HepG2 (cell line): ENCODE measurements around the gene AAGAB. TPM values are rescaled to one million over a fixed set of nuclear protein-coding genes. Genes with fewer than 3 reads are reported as not detected.

Experiments used
- ATAC-seq: fragments of 200-7000 bp; cut with Tn5 transposase; 3 replicates; pipeline ENCODE4 v1.9.1; 2020; ENCODE audit warnings: mild to moderate bottlenecking, moderate library complexity
- BruUV-seq: library from RNA; stranded (reverse); fragments of 400-500 nt; replicated peaks from 2 replicates; lab custom pipeline; 2021; lab: Mats Ljungman, UMichigan
- CTCF ChIA-PET: fragments of 300-600 bp; formaldehyde crosslinking; extraction: SDS; loops from one replicate; lab custom pipeline; 2021; ENCODE audit warnings: low total read pairs, inconsistent platforms, low intra/inter-chr PET ratio; lab: Yijun Ruan, JAX
- POLR2A ChIA-PET: fragments of 350-600 bp; sonication (Branson Sonifier 250); formaldehyde crosslinking; loops from one replicate; lab custom pipeline; 2020; ENCODE audit warnings: antibody characterized with exemption, inconsistent platforms; lab: Yijun Ruan, JAX
- DNase-seq: peaks from one replicate; pipeline ENCODE4 v3.0.0-alpha.2; 2015; ENCODE audit warnings: low spot score
- FAIRE-seq: peaks from 3 replicates; lab custom pipeline; 2011; peaks lifted over from hg19 to GRCh38; lab: Jason Lieb, UNC
- H2AFZ ChIP-seq: one replicate; pipeline ENCODE4 v1.6.1; 2011; ENCODE audit warnings: low read length, inconsistent platforms
- H3K27ac ChIP-seq: fragments of 300-600 bp; 3 replicates; pipeline ENCODE4 v1.8.0; 2011; ENCODE audit warnings: mixed run types, mild to moderate bottlenecking, mixed read lengths, low read length, inconsistent platforms; ENCODE audit not compliant: insufficient read depth; ENCODE audit errors: extremely low read length
- H3K27me3 ChIP-seq, 2 experiments: fragments of 200-600 bp in 1 of 2; 2 replicates in 1 of 2; 3 replicates in 1 of 2; pipeline versions ENCODE4 v1.6.0 to v1.8.0; 2011; ENCODE audit warnings: low read length in 2 of 2, mild to moderate bottlenecking in 2 of 2, moderate library complexity in 2 of 2, inconsistent platforms in 1 of 2; ENCODE audit not compliant: insufficient read depth in 2 of 2, control insufficient read depth in 1 of 2
- H3K36me3 ChIP-seq, 2 experiments: fragments of 200-600 bp in 1 of 2; replicated peaks in 1 of 2; 2 replicates in 1 of 2; 3 replicates in 1 of 2; pipeline versions ENCODE4 v1.5.1 to v1.8.0; 2011; ENCODE audit warnings: low read length in 2 of 2, inconsistent platforms in 1 of 2; ENCODE audit not compliant: insufficient read depth in 2 of 2, control insufficient read depth in 1 of 2
- H3K4me1 ChIP-seq: 2 replicates; pipeline ENCODE4 v1.5.1; 2012; ENCODE audit warnings: low read length, inconsistent platforms; ENCODE audit not compliant: insufficient read depth
- H3K4me2 ChIP-seq: 2 replicates; pipeline ENCODE4 v1.6.0; 2011; ENCODE audit warnings: low read depth, low read length, inconsistent platforms
- H3K4me3 ChIP-seq, 3 experiments: fragments of 200-600 bp in 1 of 3; sonication (generic), shearing (Covaris generic) in 1 of 3; replicated peaks in 1 of 3; 2 replicates each; pipeline ENCODE4 v1.5.1; 2011 to 2016; ENCODE audit warnings: low read length in 3 of 3, inconsistent platforms in 2 of 3, low read depth in 2 of 3, mild to moderate bottlenecking in 2 of 3, control low read depth in 1 of 3, mixed read lengths in 1 of 3; ENCODE audit not compliant: insufficient read depth in 1 of 3
- H3K79me2 ChIP-seq: one replicate; pipeline ENCODE4 v1.6.1; 2011; ENCODE audit warnings: low read length, inconsistent platforms; ENCODE audit not compliant: insufficient read depth
- H3K9ac ChIP-seq: 2 replicates; pipeline ENCODE4 v1.6.0; 2011; ENCODE audit warnings: mild to moderate bottlenecking, low read depth, low read length, inconsistent platforms; ENCODE audit not compliant: insufficient read depth
- H3K9me3 ChIP-seq: 2 replicates; pipeline ENCODE4 v1.5.1; 2012; ENCODE audit warnings: mild to moderate bottlenecking, low read length
- H4K20me1 ChIP-seq: 2 replicates; pipeline ENCODE4 v1.6.0; 2011; ENCODE audit warnings: inconsistent platforms, mild to moderate bottlenecking, low read length, moderate library complexity; ENCODE audit not compliant: insufficient read depth
- ARNT2 ChIP-seq: sonication (generic); formaldehyde crosslinking; IDR thresholded peaks from 2 replicates; pipeline ENCODE4 v1.8.0; 2022; ENCODE audit warnings: mild to moderate bottlenecking, low read depth, missing genetic modification reagents, moderate library complexity
- CREBL2 ChIP-seq: sonication (generic); formaldehyde crosslinking; IDR thresholded peaks from 2 replicates; pipeline ENCODE4 v1.8.1; 2023; ENCODE audit warnings: missing genetic modification reagents, mild to moderate bottlenecking, borderline replicate concordance
- CTCF ChIP-seq: sonication (generic); formaldehyde crosslinking; IDR thresholded peaks from 2 replicates; pipeline ENCODE4 v1.5.0; 2020; ENCODE audit warnings: mild to moderate bottlenecking, missing genetic modification reagents, moderate library complexity
- ERF ChIP-seq: IDR thresholded peaks from 2 replicates; pipeline ENCODE4 v1.6.1; 2018; ENCODE audit warnings: missing biosample characterization, missing genetic modification reagents
- ETV6 ChIP-seq: sonication (generic); formaldehyde crosslinking; conservative IDR thresholded peaks from 2 replicates; pipeline ENCODE4 v1.4.0; 2020; ENCODE audit warnings: missing genetic modification reagents
- GPN1 ChIP-seq: sonication (generic); formaldehyde crosslinking; IDR thresholded peaks from 2 replicates; pipeline ENCODE4 v1.5.1; 2020; ENCODE audit warnings: missing genetic modification reagents, borderline replicate concordance
- HHEX ChIP-seq: IDR thresholded peaks from 2 replicates; pipeline ENCODE4 v1.6.1; 2016; ENCODE audit warnings: control low read depth
- MXD3 ChIP-seq: IDR thresholded peaks from 2 replicates; pipeline ENCODE4 v1.6.1; 2016; ENCODE audit warnings: mild to moderate bottlenecking, missing biosample characterization, missing genetic modification reagents
- NFYB ChIP-seq: sonication (generic); formaldehyde crosslinking; IDR thresholded peaks from 2 replicates; pipeline ENCODE4 v1.4.0; 2020; ENCODE audit warnings: missing genetic modification reagents
- RAD51 ChIP-seq: fragments of 450-650 bp; IDR thresholded peaks from 2 replicates; pipeline ENCODE4 v1.6.1; 2016; ENCODE audit warnings: borderline replicate concordance
- RBM22 ChIP-seq: fragments of 200-400 bp; formaldehyde crosslinking; optimal IDR thresholded peaks from 2 replicates; pipeline ENCODE3; 2017; ENCODE audit warnings: mild to moderate bottlenecking, low read length, moderate library complexity
- RXRA ChIP-seq: sonication (generic); formaldehyde crosslinking; IDR thresholded peaks from 2 replicates; pipeline ENCODE4 v1.5.1; 2020; ENCODE audit warnings: missing genetic modification reagents
- SOX6 ChIP-seq, 2 experiments: fragments of 450-650 bp in 1 of 2; sonication (generic) in 1 of 2; formaldehyde crosslinking in 1 of 2; IDR thresholded peaks; 2 replicates each; pipeline versions ENCODE4 v1.4.0 to v1.6.1; 2017 to 2020; ENCODE audit warnings: antibody characterized with exemption in 1 of 2, mild to moderate bottlenecking in 1 of 2, missing genetic modification reagents in 1 of 2
- ZMYM3 ChIP-seq: sonication (generic); formaldehyde crosslinking; IDR thresholded peaks from 2 replicates; pipeline ENCODE4 v1.5.1; 2020; ENCODE audit warnings: mild to moderate bottlenecking, missing genetic modification reagents
- ZNF552 ChIP-seq: sonication (generic); formaldehyde crosslinking; IDR thresholded peaks from 2 replicates; pipeline ENCODE4 v1.9.0; 2022; ENCODE audit warnings: missing genetic modification reagents, mild to moderate bottlenecking, borderline replicate concordance
- ZSCAN20 ChIP-seq: sonication (generic); formaldehyde crosslinking; IDR thresholded peaks from 2 replicates; pipeline ENCODE4 v1.4.0; 2020; ENCODE audit warnings: missing genetic modification reagents, mild to moderate bottlenecking, borderline replicate concordance
- ZUFSP ChIP-seq: sonication (generic); formaldehyde crosslinking; IDR thresholded peaks from 2 replicates; pipeline ENCODE4 v1.9.0; 2021; ENCODE audit warnings: missing genetic modification reagents, mild to moderate bottlenecking, borderline replicate concordance
- WGBS: methylation state at CpG from one replicate; pipeline ENCODE4 v1.1.6; 2017; ENCODE audit warnings: low lambda C conversion rate; 5-methylcytosine and 5-hydroxymethylcytosine counted together
- in situ Hi-C: cut with HindIII; loops from 2 replicates; pipeline ENCODE4 v1.10.0; 2017; ENCODE audit warnings: low pct_unique_long_range_greater_than_20kb; ENCODE audit not compliant: extremely low pct_ligation_motif_present
- intact Hi-C: fragments of 100-400 bp; cut with micrococcal nuclease; formaldehyde crosslinking; loops from one replicate; pipeline ENCODE4 v1.10.0; 2022; ENCODE audit not compliant: unreplicated experiment
- polyA plus RNA-seq, 8 experiments: library from polyadenylated mRNA; depleted of rRNA in 3 of 8; stranded (reverse) in 7 of 8; unstranded in 1 of 8; fragments of >200 nt; fragmentation: Illumina TruSeq in 4 of 8; extraction: Trizol in 4 of 8; gene quantifications; 2 replicates each; pipeline versions ENCODE4 v1.2.1 to v1.2.3, GENCODE V29; 2011 to 2016; ENCODE audit warnings: low read depth in 4 of 8, missing spikeins in 1 of 8, mixed read lengths in 1 of 8; ENCODE audit not compliant: insufficient read depth in 1 of 8
- total RNA-seq, 5 experiments: library from RNA; depleted of rRNA; stranded (reverse); fragments of >200 nt; fragmentation: Illumina TruSeq; extraction: Trizol; gene quantifications; 2 replicates each; pipeline ENCODE4 v1.2.3, GENCODE V29; 2016; ENCODE audit warnings: low read depth in 1 of 5

The AAGAB gene
- total and polyA plus RNA-seq, 2 of the 13 experiments (the other 11 are each of a cell fraction or from before 2014, with no cell fraction given) = 8.0 to 34.9 TPM

- TF ChIP-seq SOX6 (IDR thresholded peaks at IDR 0.05) (no peak), SOX6 (CRISPR knock-in tag; IDR thresholded peaks at IDR 0.05) (peak; percentile 29)
Observed at GRCh38 chr15:67183443-67184169, 70.9 kb downstream of the AAGAB start (continued).

- CTCF ChIA-PET = no interaction called here
- BruUV-seq = no TSS peak
- TF ChIP-seq GPN1 (CRISPR knock-in tag) (no peak), ARNT2 (CRISPR knock-in tag) (no peak), RXRA (CRISPR knock-in tag) (no peak), ZNF552 (CRISPR knock-in tag) (no peak), NFYB (CRISPR knock-in tag) (no peak), ZSCAN20 (no peak), RBM22 (peak; percentile 41), ETV6 (CRISPR knock-in tag) (no peak), CREBL2 (CRISPR knock-in tag) (no peak), ZUFSP (CRISPR knock-in tag) (no peak), RAD51 (no peak), CTCF (peak; percentile 39), MXD3 (no peak), ERF (CRISPR knock-in tag) (no peak), ZMYM3 (CRISPR knock-in tag) (no peak), HHEX (CRISPR knock-in tag) (no peak)
Observed at GRCh38 chr15:67181221-67181639, 73.2 kb downstream of the AAGAB start.

More at GRCh38 chr15:67181221-67181639, 73.2 kb downstream of the AAGAB start:
- Histone ChIP-seq H3K79me2 (no peaks in the 10 kb centered on the region), H3K4me3 (no peak overlapping the region), H3K4me1 (peaks cover 36% of the 10 kb centered on the region), H2AFZ (no peak overlapping the region), H3K4me2 (no peak overlapping the region), H3K9me3 (no peaks in the 10 kb centered on the region), H3K27me3 (no peaks in the 10 kb centered on the region), H3K27ac (no peak overlapping the region), H3K9ac (no peak overlapping the region), H4K20me1 (peaks cover 3% of the 10 kb centered on the region), H3K36me3 (peaks cover 30 to 67% of the 10 kb centered on the region in 2 experiments)
- DNase-seq (no peak), FAIRE-seq (no peak), ATAC-seq (no peak)
- in situ Hi-C loops = no loop called here
- POLR2A ChIA-PET = no interaction called here
- intact Hi-C loops = no loop called here
- WGBS = 95% methylated on average over 4 of the region's 15 CpGs
